Lower leg skin (tissue), 3 donors: ENCODE results near the gene SNRNP70.

Experiments used
- CTCF ChIP-seq, 3 donors: fragments of 450-650 bp; IDR thresholded peaks; one replicate each; pipeline ENCODE4 v1.5.1; 2016; ENCODE audit warnings: antibody characterized with exemption in 3 of 3, mild to moderate bottlenecking in 3 of 3, moderate library complexity in 2 of 3
- POLR2A ChIP-seq, 2 donors: fragments of 450-650 bp; IDR thresholded peaks; one replicate each; pipeline ENCODE4 v1.6.1; 2016 to 2017; ENCODE audit warnings: antibody characterized with exemption in 2 of 2, mild to moderate bottlenecking in 1 of 2, moderate library complexity in 1 of 2

GRCh38 chr19:49107625-49108459 is 22.6 kb downstream of the SNRNP70 start:
- TF ChIP-seq CTCF (IDR thresholded peaks at IDR 0.05), result no peak
- TF ChIP-seq POLR2A (IDR thresholded peaks at IDR 0.05), result no peak
